Esophagus muscularis mucosa (tissue), 4 donors: ENCODE measurements around the gene KIAA1755. TPM values are rescaled to one million over a fixed set of nuclear protein-coding genes. Genes with fewer than 3 reads are reported as not detected.

Experiments used
- DNase-seq: peaks from one replicate; pipeline ENCODE4 v3.0.0-alpha.2; 2017; ENCODE audit errors: extremely low spot score
- H3K27ac ChIP-seq, 4 donors: fragments of 200-600 bp; sonication (generic); replicated peaks in 1 of 4; 1 replicate in 3 of 4; 2 replicates in 1 of 4; pipeline ENCODE4 v1.5.1; 2016 to 2019; ENCODE audit warnings: mild to moderate bottlenecking in 1 of 4
- H3K27me3 ChIP-seq, 4 donors: fragments of 200-600 bp; sonication (generic); one replicate each; pipeline versions ENCODE4 v1.5.1 to v1.6.0; 2016 to 2019
- H3K36me3 ChIP-seq, 4 donors: fragments of 200-600 bp; sonication (generic); one replicate each; pipeline ENCODE4 v1.5.1; 2016 to 2019
- H3K4me1 ChIP-seq, 4 donors: fragments of 200-600 bp; sonication (generic); one replicate each; pipeline ENCODE4 v1.5.1; 2016 to 2019
- H3K4me3 ChIP-seq, 4 donors: fragments of 200-600 bp; sonication (generic); 1 replicate in 2 of 4; 2 replicates in 2 of 4; pipeline ENCODE4 v1.5.1; 2016 to 2019; ENCODE audit warnings: mild to moderate bottlenecking in 4 of 4, moderate library complexity in 1 of 4
- H3K9me3 ChIP-seq, 4 donors: fragments of 200-600 bp; sonication (generic); 1 replicate in 3 of 4; 2 replicates in 1 of 4; pipeline ENCODE4 v1.5.1; 2016 to 2019
- CTCF ChIP-seq, 3 experiments: fragments of 200-600 bp in 2 of 3; fragments of 450-650 bp in 1 of 3; sonication (generic) in 2 of 3; IDR thresholded peaks; one replicate each; pipeline ENCODE4 v1.5.1; 2017 to 2019; ENCODE audit warnings: antibody characterized with exemption in 3 of 3, mild to moderate bottlenecking in 2 of 3, moderate library complexity in 1 of 3
- EP300 ChIP-seq: sonication (generic); formaldehyde crosslinking; IDR thresholded peaks from one replicate; pipeline ENCODE4 v1.6.1; 2017; ENCODE audit warnings: antibody characterized with exemption
- POLR2A ChIP-seq: fragments of 450-650 bp; IDR thresholded peaks from one replicate; pipeline ENCODE4 v1.6.1; 2017; ENCODE audit warnings: antibody characterized with exemption, moderate library complexity, mild to moderate bottlenecking, low read depth
- POLR2AphosphoS5 ChIP-seq, 2 donors: sonication (generic); formaldehyde crosslinking; IDR thresholded peaks; one replicate each; pipeline ENCODE4 v1.6.1; 2017; ENCODE audit warnings: antibody characterized with exemption in 2 of 2
- WGBS: methylation state at CpG from one replicate; pipeline ENCODE4 v1.1.5; 2018; 5-methylcytosine and 5-hydroxymethylcytosine counted together
- intact Hi-C: fragments of 100-400 bp; cut with DNase I; formaldehyde crosslinking; loops from one replicate; pipeline ENCODE4 v1.15.1; 2023
- total RNA-seq, 4 donors: library from RNA; depleted of rRNA; stranded (reverse); fragments of >200 nt; gene quantifications; one replicate each; pipeline versions ENCODE4 v1.1.0 to v1.2.1, GENCODE V29; 2016

The KIAA1755 gene
- total RNA-seq, 4 donors from 2014 or later: 7.3 to 13.3 (median 8.5) TPM

GRCh38 chr20:38167851-38168760 is 92.4 kb downstream of the KIAA1755 start:
- DNase-seq: no peak
- no peak overlapping the region for H3K4me3 ChIP-seq
- H3K4me1 ChIP-seq: peaks cover 34 to 65% (median 60%) of the 10 kb centered on the region in 4 donors
- no peaks in the 10 kb centered on the region for H3K36me3 ChIP-seq
- 25% methylated on average over 6 of the region's 7 CpGs for WGBS
- intact Hi-C loops: loop anchor here (5.0 kb wide), 2 partner anchors 54 to 111 kb away; no protein-coding TSS in a partner anchor
- no peaks in the 10 kb centered on the region for H3K9me3 ChIP-seq
- H3K27ac ChIP-seq: peak overlapping the region; percentile 20 to 42 (median 30)
- no peaks in the 10 kb centered on the region for H3K27me3 ChIP-seq
- TF ChIP-seq POLR2A: no peak
- TF ChIP-seq POLR2AphosphoS5 (IDR thresholded peaks at IDR 0.05): peak; percentile 3 to 54

GRCh38 chr20:38167328-38167850 is 93.1 kb downstream of the KIAA1755 start:
- Histone ChIP-seq H3K27me3 (no peaks in the 10 kb centered on the region), H3K27ac (peak overlapping the region in 3 of 4 donors; percentile 20 to 42 (median 32)), H3K4me1 (peaks cover 40 to 72% (median 63%) of the 10 kb centered on the region in 4 donors), H3K36me3 (no peaks in the 10 kb centered on the region), H3K9me3 (no peaks in the 10 kb centered on the region), H3K4me3 (no peak overlapping the region)
- WGBS: 97% methylated on average over 8 of the region's 8 CpGs
- DNase-seq: no peak
- intact Hi-C loops: loop anchor here (5.0 kb wide), 2 partner anchors 55 to 110 kb away; no protein-coding TSS in a partner anchor
- no peak for TF ChIP-seq EP300
- no peak for TF ChIP-seq CTCF (IDR thresholded peaks at IDR 0.05)
- TF ChIP-seq POLR2AphosphoS5 (IDR thresholded peaks at IDR 0.05): no peak
- TF ChIP-seq POLR2A: no peak

- Histone ChIP-seq H3K36me3 (peaks cover 0 to under 1% (median 0%) of the 10 kb centered on the region in 4 donors), H3K9me3 (no peaks in the 10 kb centered on the region), H3K4me1 (peaks cover 44 to 78% (median 67%) of the 10 kb centered on the region in 4 donors), H3K27ac (peak overlapping the region in 2 of 4 donors; percentile 39 to 93), H3K27me3 (no peaks in the 10 kb centered on the region), H3K4me3 (no peak overlapping the region)
- no peak for TF ChIP-seq POLR2AphosphoS5 (IDR thresholded peaks at IDR 0.05)
- no peak for TF ChIP-seq POLR2A
- TF ChIP-seq CTCF (IDR thresholded peaks at IDR 0.05): no peak
- TF ChIP-seq EP300: no peak
- intact Hi-C loops: loop anchor here (5.0 kb wide), 2 partner anchors 56 to 109 kb away; no protein-coding TSS in a partner anchor
- 76% methylated on average over 11 of the region's 11 CpGs for WGBS
- no peak for DNase-seq
Observed at GRCh38 chr20:38166703-38167233, 93.8 kb downstream of the KIAA1755 start.

DNA sequence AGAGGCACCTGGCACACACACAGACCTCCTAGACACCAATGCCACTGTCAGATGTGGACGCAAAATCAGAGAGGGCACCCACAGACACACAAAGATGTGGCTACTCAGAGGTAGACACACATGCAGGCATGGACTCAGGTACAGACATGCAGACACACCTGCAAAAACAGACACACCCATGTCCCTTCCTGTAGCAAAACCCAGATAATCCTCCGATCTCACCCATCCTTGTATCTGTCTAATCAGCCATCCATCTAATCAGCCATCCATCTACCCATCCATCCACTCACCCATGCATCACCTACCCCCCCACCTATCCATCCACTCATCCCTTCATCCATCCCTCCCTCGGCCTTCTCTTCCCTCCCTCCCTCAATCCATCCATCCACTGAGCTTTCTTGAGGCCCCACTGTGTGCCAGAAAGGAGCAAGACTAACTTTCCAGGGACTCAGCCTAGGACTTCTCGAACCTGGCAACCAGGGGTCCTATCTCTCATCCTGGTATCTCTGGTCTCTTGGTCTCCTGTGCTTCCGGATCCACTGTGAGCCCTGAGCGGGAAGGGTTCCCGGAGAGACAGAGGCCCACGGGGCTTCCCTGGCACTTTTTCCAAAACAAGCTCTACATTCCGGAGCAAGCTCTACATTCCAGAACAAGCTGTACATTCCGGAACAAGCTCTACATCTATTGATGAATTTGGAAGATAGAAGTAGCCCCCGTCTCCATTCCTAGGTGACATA is 94.4 kb downstream of the KIAA1755 start:
- H3K4me3 ChIP-seq: peak overlapping the region; percentile 60 to 66 (median 66)
- H3K36me3 ChIP-seq: peaks cover 0 to 7% (median 4%) of the 10 kb centered on the region in 4 donors
- peak overlapping the region; percentile 80 to 93 (median 87) for H3K27ac ChIP-seq
- 76% methylated on average over 11 of the region's 11 CpGs for WGBS
- DNase-seq: no peak
- H3K27me3 ChIP-seq: no peaks in the 10 kb centered on the region
- intact Hi-C loops: loop anchor here (1.0 to 5.0 kb wide), 3 partner anchors 56 to 109 kb away; no protein-coding TSS in a partner anchor
- peaks cover 51 to 83% (median 73%) of the 10 kb centered on the region in 4 donors for H3K4me1 ChIP-seq
- H3K9me3 ChIP-seq: no peaks in the 10 kb centered on the region
- TF ChIP-seq EP300: no peak
- no peak for TF ChIP-seq POLR2AphosphoS5 (IDR thresholded peaks at IDR 0.05)
- no peak for TF ChIP-seq CTCF (IDR thresholded peaks at IDR 0.05)
- TF ChIP-seq POLR2A: no peak
